ENCODE results near the gene XPNPEP3.

Gene XPNPEP3

GRCh38 chr22:40972587-40972986 is 115.6 kb downstream of the XPNPEP3 start:
- no peaks in the 10 kb centered on the region for H3K9me3 ChIP-seq (ENCODE audit: low read length)
- no peak overlapping the region for H3K4me3 ChIP-seq (ENCODE audit: low read depth, low read length, poor library complexity, severe bottlenecking)
- no peaks in the 10 kb centered on the region for H3K79me2 ChIP-seq (ENCODE audit: insufficient read depth, low read length)
- H3K27ac ChIP-seq (ENCODE audit: low read depth, low read length, poor library complexity, severe bottlenecking): no peak overlapping the region
- no peak overlapping the region for H3K4me2 ChIP-seq (ENCODE audit: low read length)
- H3K9ac ChIP-seq (ENCODE audit: low read length): no peak overlapping the region
- H4K20me1 ChIP-seq (ENCODE audit: insufficient read depth, low read length): no peaks in the 10 kb centered on the region
- no peaks in the 10 kb centered on the region for H3K27me3 ChIP-seq (ENCODE audit: insufficient read depth, low read length)
- peaks cover 51% of the 10 kb centered on the region for H3K36me3 ChIP-seq (ENCODE audit: insufficient read depth, low read length)
- peaks cover 6% of the 10 kb centered on the region; the same call in 1 of the 2 replicates for H3F3A ChIP-seq (ENCODE audit: insufficient read depth, low read length)
- H3K4me1 ChIP-seq (ENCODE audit: insufficient read depth, low read length, severe bottlenecking): no peaks in the 10 kb centered on the region
- TF ChIP-seq, protein P1, sequence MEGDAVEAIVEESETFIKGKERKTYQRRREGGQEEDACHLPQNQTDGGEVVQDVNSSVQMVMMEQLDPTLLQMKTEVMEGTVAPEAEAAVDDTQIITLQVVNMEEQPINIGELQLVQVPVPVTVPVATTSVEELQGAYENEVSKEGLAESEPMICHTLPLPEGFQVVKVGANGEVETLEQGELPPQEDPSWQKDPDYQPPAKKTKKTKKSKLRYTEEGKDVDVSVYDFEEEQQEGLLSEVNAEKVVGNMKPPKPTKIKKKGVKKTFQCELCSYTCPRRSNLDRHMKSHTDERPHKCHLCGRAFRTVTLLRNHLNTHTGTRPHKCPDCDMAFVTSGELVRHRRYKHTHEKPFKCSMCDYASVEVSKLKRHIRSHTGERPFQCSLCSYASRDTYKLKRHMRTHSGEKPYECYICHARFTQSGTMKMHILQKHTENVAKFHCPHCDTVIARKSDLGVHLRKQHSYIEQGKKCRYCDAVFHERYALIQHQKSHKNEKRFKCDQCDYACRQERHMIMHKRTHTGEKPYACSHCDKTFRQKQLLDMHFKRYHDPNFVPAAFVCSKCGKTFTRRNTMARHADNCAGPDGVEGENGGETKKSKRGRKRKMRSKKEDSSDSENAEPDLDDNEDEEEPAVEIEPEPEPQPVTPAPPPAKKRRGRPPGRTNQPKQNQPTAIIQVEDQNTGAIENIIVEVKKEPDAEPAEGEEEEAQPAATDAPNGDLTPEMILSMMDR (IDR thresholded peaks at IDR 0.05; ENCODE audit: low read length): no peak
- no peak for TF ChIP-seq EZH2 (IDR thresholded peaks at IDR 0.05; ENCODE audit: borderline replicate concordance, low read length)
- no peak overlapping the region for H2AFZ ChIP-seq (ENCODE audit: low read length)
- H3K9me2 ChIP-seq (ENCODE audit: low read depth, low read length): no peaks in the 10 kb centered on the region

DNA sequence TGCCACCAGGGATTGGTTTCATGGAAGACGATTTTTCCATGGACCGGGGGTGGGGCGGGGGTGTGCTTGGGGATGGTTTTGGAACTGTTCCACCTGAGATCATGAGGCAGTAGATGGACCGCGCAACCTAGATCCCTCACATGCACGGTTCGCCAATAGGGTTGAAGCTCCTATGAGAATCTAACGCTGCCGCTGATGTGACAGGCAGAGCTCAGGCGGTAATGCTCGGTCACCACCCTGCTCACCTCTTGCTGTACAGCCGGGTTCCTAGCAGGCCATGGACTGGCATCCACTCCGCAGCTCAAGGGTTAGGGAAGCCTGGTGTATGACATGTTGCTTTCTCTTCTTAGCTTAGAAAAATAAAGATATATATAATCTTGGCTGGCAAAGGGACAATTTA is 116.2 kb downstream of the XPNPEP3 start:
- H3K9me2 ChIP-seq (ENCODE audit: low read depth, low read length): no peaks in the 10 kb centered on the region
- no peaks in the 10 kb centered on the region for H3K79me2 ChIP-seq (ENCODE audit: insufficient read depth, low read length)
- no peaks in the 10 kb centered on the region for H4K20me1 ChIP-seq (ENCODE audit: insufficient read depth, low read length)
- H3K4me3 ChIP-seq (ENCODE audit: low read depth, low read length, poor library complexity, severe bottlenecking): no peak overlapping the region
- H3F3A ChIP-seq (ENCODE audit: insufficient read depth, low read length): peaks cover 6% of the 10 kb centered on the region; the same call in 1 of the 2 replicates
- H3K27me3 ChIP-seq (ENCODE audit: insufficient read depth, low read length): no peaks in the 10 kb centered on the region
- H3K4me2 ChIP-seq (ENCODE audit: low read length): no peak overlapping the region
- no peaks in the 10 kb centered on the region for H3K4me1 ChIP-seq (ENCODE audit: insufficient read depth, low read length, severe bottlenecking)
- no peaks in the 10 kb centered on the region for H3K9me3 ChIP-seq (ENCODE audit: low read length)
- H3K9ac ChIP-seq (ENCODE audit: low read length): no peak overlapping the region
- H2AFZ ChIP-seq (ENCODE audit: low read length): no peak overlapping the region
- H3K27ac ChIP-seq (ENCODE audit: low read depth, low read length, poor library complexity, severe bottlenecking): no peak overlapping the region
- peaks cover 46% of the 10 kb centered on the region for H3K36me3 ChIP-seq (ENCODE audit: insufficient read depth, low read length)
- TF ChIP-seq, protein P1 (IDR thresholded peaks at IDR 0.05; ENCODE audit: low read length): no peak
- no peak for TF ChIP-seq EZH2 (IDR thresholded peaks at IDR 0.05; ENCODE audit: borderline replicate concordance, low read length)

GRCh38 chr22:40975366-40975765 is 118.4 kb downstream of the XPNPEP3 start:
- TF ChIP-seq, protein P1 (IDR thresholded peaks at IDR 0.05; ENCODE audit: low read length): no peak
- no peak for TF ChIP-seq EZH2 (IDR thresholded peaks at IDR 0.05; ENCODE audit: borderline replicate concordance, low read length)
- no peak overlapping the region for H3K9ac ChIP-seq (ENCODE audit: low read length)
- no peak overlapping the region for H2AFZ ChIP-seq (ENCODE audit: low read length)
- H3K4me1 ChIP-seq (ENCODE audit: insufficient read depth, low read length, severe bottlenecking): no peaks in the 10 kb centered on the region
- no peaks in the 10 kb centered on the region for H3K9me3 ChIP-seq (ENCODE audit: low read length)
- peaks cover 25% of the 10 kb centered on the region for H3K36me3 ChIP-seq (ENCODE audit: insufficient read depth, low read length)
- no peaks in the 10 kb centered on the region for H3K27me3 ChIP-seq (ENCODE audit: insufficient read depth, low read length)
- no peak overlapping the region for H3K27ac ChIP-seq (ENCODE audit: low read depth, low read length, poor library complexity, severe bottlenecking)
- peaks cover 3% of the 10 kb centered on the region; the same call in 1 of the 2 replicates for H3F3A ChIP-seq (ENCODE audit: insufficient read depth, low read length)
- no peak overlapping the region for H3K4me2 ChIP-seq (ENCODE audit: low read length)
- no peak overlapping the region for H3K4me3 ChIP-seq (ENCODE audit: low read depth, low read length, poor library complexity, severe bottlenecking)
- no peaks in the 10 kb centered on the region for H3K9me2 ChIP-seq (ENCODE audit: low read depth, low read length)
- no peaks in the 10 kb centered on the region for H3K79me2 ChIP-seq (ENCODE audit: insufficient read depth, low read length)
- H4K20me1 ChIP-seq (ENCODE audit: insufficient read depth, low read length): no peaks in the 10 kb centered on the region
